Caco-2 (cell line): Measurements from ENCODE around the gene INHBA. TPM values are rescaled to one million over a fixed set of nuclear protein-coding genes. Genes with fewer than 3 reads are reported as not detected.

Experiments used
- BruUV-seq: library from RNA; stranded (reverse); fragments of 400-500 nt; replicated peaks from 2 replicates; lab custom pipeline; 2021; lab: Mats Ljungman, UMichigan
- CTCF ChIA-PET: fragments of 300-600 bp; sonication (Branson Sonifier 250); formaldehyde crosslinking; loops from one replicate; lab custom pipeline; 2022; ENCODE audit warnings: antibody characterized with exemption; lab: Charles Lee
- POLR2A ChIA-PET: fragments of 300-600 bp; sonication (Branson Sonifier 250); formaldehyde crosslinking; loops from one replicate; lab custom pipeline; 2022; ENCODE audit warnings: antibody characterized with exemption; lab: Charles Lee
- DNase-seq, 2 experiments: peaks; one replicate each; pipeline versions ENCODE4 v3.0.0 to v3.0.0-alpha.2; 2020 to 2022
- H3K27me3 ChIP-seq: replicated peaks from 2 replicates; pipeline ENCODE4 v1.6.0; 2011; ENCODE audit warnings: low read length; ENCODE audit not compliant: control insufficient read depth, insufficient read depth
- H3K36me3 ChIP-seq: 2 replicates; pipeline ENCODE4 v1.5.1; 2011; ENCODE audit warnings: low read length; ENCODE audit not compliant: control insufficient read depth, insufficient read depth
- H3K4me1 ChIP-seq: fragments of 250-450 bp; sonication (Bioruptor Pico); 2 replicates; pipeline ENCODE4 v1.5.1; 2020; ENCODE audit warnings: mild to moderate bottlenecking
- H3K4me3 ChIP-seq: 2 replicates; pipeline ENCODE4 v1.5.1; 2011; ENCODE audit warnings: low read depth, mild to moderate bottlenecking, control low read depth, low read length
- H3K9me3 ChIP-seq: fragments of 250-450 bp; sonication (Bioruptor Pico); 2 replicates; pipeline ENCODE4 v1.5.1; 2020; ENCODE audit warnings: mild to moderate bottlenecking, moderate library complexity
- H3K27ac Mint-ChIP-seq: one replicate; pipeline ENCODE4 v1.8.0; 2022; ENCODE audit warnings: mixed read lengths; ENCODE audit not compliant: unreplicated experiment
- H3K27me3 Mint-ChIP-seq: one replicate; pipeline ENCODE4 v1.8.0; 2022; ENCODE audit warnings: mixed read lengths; ENCODE audit not compliant: insufficient read depth, unreplicated experiment
- H3K36me3 Mint-ChIP-seq: one replicate; pipeline ENCODE4 v1.8.0; 2022; ENCODE audit warnings: mild to moderate bottlenecking, mixed read lengths; ENCODE audit not compliant: insufficient read depth, unreplicated experiment
- H3K4me1 Mint-ChIP-seq: one replicate; pipeline ENCODE4 v1.8.0; 2022; ENCODE audit warnings: low read depth, mixed read lengths; ENCODE audit not compliant: unreplicated experiment
- H3K4me3 Mint-ChIP-seq: one replicate; pipeline ENCODE4 v1.8.0; 2022; ENCODE audit warnings: mild to moderate bottlenecking, moderate library complexity, mixed read lengths; ENCODE audit not compliant: unreplicated experiment
- H3K9me3 Mint-ChIP-seq: one replicate; pipeline ENCODE4 v1.8.0; 2022; ENCODE audit warnings: mixed read lengths; ENCODE audit not compliant: unreplicated experiment
- CTCF ChIP-seq, 2 experiments: fragments of 200-600 bp in 1 of 2; IDR thresholded peaks; 1 replicate in 1 of 2; 2 replicates in 1 of 2; pipeline versions ENCODE4 v1.5.1 to v1.8.0; 2011 to 2022; ENCODE audit warnings: antibody characterized with exemption in 1 of 2, control low read depth in 1 of 2, inconsistent platforms in 1 of 2, low read depth in 1 of 2, low read length in 1 of 2, mild to moderate bottlenecking in 1 of 2, moderate library complexity in 1 of 2; ENCODE audit not compliant: insufficient read depth in 1 of 2, severe bottlenecking in 1 of 2, unreplicated experiment in 1 of 2
- intact Hi-C: fragments of 100-400 bp; cut with micrococcal nuclease; formaldehyde crosslinking; loops from one replicate; pipeline ENCODE4 v1.10.0; 2022; ENCODE audit not compliant: unreplicated experiment
- total RNA-seq: library from RNA; stranded (reverse); gene quantifications from 2 replicates; pipeline ENCODE4 v1.2.3, GENCODE V29; 2022

Gene INHBA
- total RNA-seq, 1 experiment from 2014 or later, result 0.52 TPM

GRCh38 chr7:41682422-41682821 is 20.5 kb downstream of the INHBA start:
- H3K9me3 Mint-ChIP-seq, result no peaks in the 10 kb centered on the region
- TF ChIP-seq CTCF (IDR thresholded peaks at IDR 0.05; ENCODE audit: insufficient read depth in 1 of 2, low read depth in 1 of 2, low read length in 1 of 2, severe bottlenecking in 1 of 2, unreplicated experiment in 1 of 2), result no peak
- no peak overlapping the region for H3K27ac Mint-ChIP-seq
- Histone ChIP-seq H3K27me3 (no peaks in the 10 kb centered on the region), H3K4me1 (no peaks in the 10 kb centered on the region), H3K36me3 (no peaks in the 10 kb centered on the region), H3K9me3 (no peaks in the 10 kb centered on the region), H3K4me3 (no peak overlapping the region)
- no peak for DNase-seq
- BruUV-seq, result no TSS peak
- no peaks in the 10 kb centered on the region for H3K4me1 Mint-ChIP-seq
- POLR2A ChIA-PET, result no interaction called here
- intact Hi-C loops, result no loop called here
- no peaks in the 10 kb centered on the region for H3K36me3 Mint-ChIP-seq
- no peaks in the 10 kb centered on the region for H3K27me3 Mint-ChIP-seq
- no peak overlapping the region for H3K4me3 Mint-ChIP-seq
- CTCF ChIA-PET, result no interaction called here

- Mint-ChIP-seq H3K4me1 (no peaks in the 10 kb centered on the region), H3K9me3 (no peaks in the 10 kb centered on the region), H3K4me3 (no peak overlapping the region), H3K27ac (no peak overlapping the region), H3K36me3 (no peaks in the 10 kb centered on the region), H3K27me3 (no peaks in the 10 kb centered on the region)
- CTCF ChIA-PET, result no interaction called here
- intact Hi-C loops, result no loop called here
- DNase-seq, result no peak
- H3K27me3 ChIP-seq, result no peaks in the 10 kb centered on the region
- H3K4me1 ChIP-seq, result no peaks in the 10 kb centered on the region
- no peaks in the 10 kb centered on the region for H3K9me3 ChIP-seq
- POLR2A ChIA-PET, result no interaction called here
- no peak for TF ChIP-seq CTCF (IDR thresholded peaks at IDR 0.05; ENCODE audit: insufficient read depth in 1 of 2, low read depth in 1 of 2, low read length in 1 of 2, severe bottlenecking in 1 of 2, unreplicated experiment in 1 of 2)
- BruUV-seq, result no TSS peak
- no peaks in the 10 kb centered on the region for H3K36me3 ChIP-seq
- H3K4me3 ChIP-seq, result no peak overlapping the region
Observed at GRCh38 chr7:41679566-41679965, 23.3 kb downstream of the INHBA start.

- H3K4me1 Mint-ChIP-seq, result no peaks in the 10 kb centered on the region
- no peak overlapping the region for H3K27ac Mint-ChIP-seq
- Histone ChIP-seq H3K4me1 (no peaks in the 10 kb centered on the region), H3K36me3 (no peaks in the 10 kb centered on the region), H3K27me3 (no peaks in the 10 kb centered on the region), H3K4me3 (no peak overlapping the region), H3K9me3 (no peaks in the 10 kb centered on the region)
- H3K9me3 Mint-ChIP-seq, result no peaks in the 10 kb centered on the region
- BruUV-seq, result no TSS peak
- CTCF ChIA-PET, result no interaction called here
- H3K27me3 Mint-ChIP-seq, result peaks cover 5% of the 10 kb centered on the region
- POLR2A ChIA-PET, result no interaction called here
- DNase-seq, result no peak
- intact Hi-C loops, result no loop called here
- no peak overlapping the region for H3K4me3 Mint-ChIP-seq
- no peaks in the 10 kb centered on the region for H3K36me3 Mint-ChIP-seq
- TF ChIP-seq CTCF (IDR thresholded peaks at IDR 0.05; ENCODE audit: insufficient read depth in 1 of 2, low read depth in 1 of 2, low read length in 1 of 2, severe bottlenecking in 1 of 2, unreplicated experiment in 1 of 2), result no peak
Observed at GRCh38 chr7:41674505-41675023, 28.3 kb downstream of the INHBA start.
